HepG2 (cell line): Measurements from ENCODE around the gene SRCAP. TPM values are rescaled to one million over a fixed set of nuclear protein-coding genes. Genes with fewer than 3 reads are reported as not detected.
A peak's percentile ranks its signal among the peaks of the same experiment; 100 is the strongest.

Source experiments
- AHR ChIP-seq: IDR thresholded peaks from 2 replicates; pipeline ENCODE4 v1.6.1; 2018; ENCODE audit warnings: missing genetic modification reagents, missing compliant biosample characterization
- ARNT2 ChIP-seq: sonication (generic); formaldehyde crosslinking; IDR thresholded peaks from 2 replicates; pipeline ENCODE4 v1.8.0; 2022; ENCODE audit warnings: mild to moderate bottlenecking, low read depth, missing genetic modification reagents, moderate library complexity
- CAMTA2 ChIP-seq: sonication (generic); formaldehyde crosslinking; IDR thresholded peaks from 2 replicates; pipeline ENCODE4 v1.4.0; 2020; ENCODE audit warnings: mild to moderate bottlenecking, missing genetic modification reagents, borderline replicate concordance
- CSRNP1 ChIP-seq: sonication (generic); formaldehyde crosslinking; IDR thresholded peaks from 2 replicates; pipeline ENCODE4 v1.8.1; 2023; ENCODE audit warnings: mild to moderate bottlenecking, missing genetic modification reagents
- FUBP1 ChIP-seq: sonication (generic); formaldehyde crosslinking; IDR thresholded peaks from 2 replicates; pipeline ENCODE4 v1.5.1; 2020; ENCODE audit warnings: missing genetic modification reagents, mild to moderate bottlenecking, borderline replicate concordance
- MED8 ChIP-seq: sonication (generic); formaldehyde crosslinking; IDR thresholded peaks from 2 replicates; pipeline ENCODE4 v1.8.1; 2023; ENCODE audit warnings: mild to moderate bottlenecking, missing genetic modification reagents; ENCODE audit not compliant: insufficient replicate concordance
- PTBP1 ChIP-seq: fragments of 200-400 bp; formaldehyde crosslinking; IDR thresholded peaks from 2 replicates; pipeline ENCODE4 v1.6.1; 2018; ENCODE audit warnings: low read length, low read depth; ENCODE audit not compliant: poor library complexity, severe bottlenecking
- SAFB2 ChIP-seq: sonication (generic); formaldehyde crosslinking; IDR thresholded peaks from 2 replicates; pipeline ENCODE4 v1.5.1; 2020; ENCODE audit warnings: missing genetic modification reagents, low read depth, mild to moderate bottlenecking, borderline replicate concordance
- SETDB1 ChIP-seq: sonication (generic); formaldehyde crosslinking; IDR thresholded peaks from 2 replicates; pipeline ENCODE4 v1.5.1; 2020; ENCODE audit warnings: missing genetic modification reagents, mild to moderate bottlenecking, borderline replicate concordance
- SMARCC2 ChIP-seq: fragments of 450-650 bp; IDR thresholded peaks from 2 replicates; pipeline ENCODE4 v1.6.1; 2017; ENCODE audit warnings: antibody characterized with exemption, mild to moderate bottlenecking
- SNAPC5 ChIP-seq: sonication (generic); formaldehyde crosslinking; IDR thresholded peaks from 2 replicates; pipeline ENCODE4 v1.8.1; 2023; ENCODE audit warnings: mild to moderate bottlenecking, missing genetic modification reagents, borderline replicate concordance
- TFDP1 ChIP-seq: IDR thresholded peaks from 2 replicates; pipeline ENCODE4 v1.6.1; 2016; ENCODE audit warnings: missing compliant biosample characterization, missing genetic modification reagents, borderline replicate concordance
- ZBTB14 ChIP-seq: sonication (generic); formaldehyde crosslinking; IDR thresholded peaks from 2 replicates; pipeline ENCODE4 v1.4.0; 2020; ENCODE audit warnings: missing genetic modification reagents
- ZBTB25 ChIP-seq: IDR thresholded peaks from 2 replicates; pipeline ENCODE4 v1.6.1; 2018; ENCODE audit warnings: missing genetic modification reagents
- ZFX ChIP-seq: sonication (generic); formaldehyde crosslinking; IDR thresholded peaks from 2 replicates; pipeline ENCODE4 v1.4.0; 2020; ENCODE audit warnings: mild to moderate bottlenecking, low read depth, missing genetic modification reagents, moderate library complexity
- ZNF740 ChIP-seq: sonication (generic); formaldehyde crosslinking; IDR thresholded peaks from 2 replicates; pipeline ENCODE4 v1.4.0; 2020; ENCODE audit warnings: missing genetic modification reagents
- ZNF839 ChIP-seq: sonication (generic); formaldehyde crosslinking; IDR thresholded peaks from 2 replicates; pipeline ENCODE4 v1.4.0; 2020; ENCODE audit warnings: missing genetic modification reagents, mild to moderate bottlenecking, borderline replicate concordance
- ZSCAN5A ChIP-seq: sonication (generic); formaldehyde crosslinking; IDR thresholded peaks from 2 replicates; pipeline ENCODE4 v1.8.0; 2022; ENCODE audit warnings: mild to moderate bottlenecking, missing genetic modification reagents, borderline replicate concordance
- polyA plus RNA-seq, 8 experiments: library from polyadenylated mRNA; depleted of rRNA in 3 of 8; stranded (reverse) in 7 of 8; unstranded in 1 of 8; fragments of >200 nt; fragmentation: Illumina TruSeq in 4 of 8; extraction: Trizol in 4 of 8; gene quantifications; 2 replicates each; pipeline versions ENCODE4 v1.2.1 to v1.2.3, GENCODE V29; 2011 to 2016; ENCODE audit warnings: low read depth in 4 of 8, missing spikeins in 1 of 8, mixed read lengths in 1 of 8; ENCODE audit not compliant: insufficient read depth in 1 of 8
- total RNA-seq, 5 experiments: library from RNA; depleted of rRNA; stranded (reverse); fragments of >200 nt; fragmentation: Illumina TruSeq; extraction: Trizol; gene quantifications; 2 replicates each; pipeline ENCODE4 v1.2.3, GENCODE V29; 2016; ENCODE audit warnings: low read depth in 1 of 5

Gene SRCAP
- total and polyA plus RNA-seq, 2 of the 13 experiments (the other 11 are each of a cell fraction or from before 2014, with no cell fraction given), result 4.9 to 9.0 TPM

GRCh38 chr16:30658731-30659506 is 40.1 kb upstream of the SRCAP start (continued):
- peak; percentile 47; the same call in 1 of the 2 replicates for TF ChIP-seq ZBTB14
- no peak for TF ChIP-seq SMARCC2
- TF ChIP-seq ZBTB25 (CRISPR knock-in tag), result peak; percentile 54; the same call in 1 of the 2 replicates
- peak; percentile 71 for TF ChIP-seq ZFX (CRISPR knock-in tag)
- TF ChIP-seq SAFB2, result 0 out of 2 replicates have a peak, but pooled peaks have one; percentile 48
- TF ChIP-seq ZSCAN5A (CRISPR knock-in tag), result no peak
- TF ChIP-seq ZNF839 (CRISPR knock-in tag), result no peak
- TF ChIP-seq PTBP1, result no peak
- no peak for TF ChIP-seq MED8 (CRISPR knock-in tag)
- peak; percentile 53; the same call in 1 of the 2 replicates for TF ChIP-seq ZNF740 (CRISPR knock-in tag)
- TF ChIP-seq FUBP1 (CRISPR knock-in tag), result no peak
- TF ChIP-seq CAMTA2, result no peak
- peak; percentile 0; the same call in 1 of the 2 replicates for TF ChIP-seq TFDP1 (CRISPR knock-in tag)
- no peak for TF ChIP-seq SNAPC5
- TF ChIP-seq CSRNP1 (CRISPR knock-in tag), result 0 out of 2 replicates have a peak, but pooled peaks have one; percentile 23
- TF ChIP-seq ARNT2 (CRISPR knock-in tag), result peak; percentile 37; the same call in 1 of the 2 replicates
- TF ChIP-seq AHR, result no peak
- TF ChIP-seq SETDB1 (CRISPR knock-in tag), result no peak
